ENCODE data around the gene TRPV6. TPM values are rescaled to one million over a fixed set of nuclear protein-coding genes. Genes with fewer than 3 reads are reported as not detected.

Gene TRPV6
- polyA plus RNA-seq, 1 donor (not counting 4 experiments of a cell fraction or from before 2014, with no cell fraction given) = 1.5 TPM

DNA sequence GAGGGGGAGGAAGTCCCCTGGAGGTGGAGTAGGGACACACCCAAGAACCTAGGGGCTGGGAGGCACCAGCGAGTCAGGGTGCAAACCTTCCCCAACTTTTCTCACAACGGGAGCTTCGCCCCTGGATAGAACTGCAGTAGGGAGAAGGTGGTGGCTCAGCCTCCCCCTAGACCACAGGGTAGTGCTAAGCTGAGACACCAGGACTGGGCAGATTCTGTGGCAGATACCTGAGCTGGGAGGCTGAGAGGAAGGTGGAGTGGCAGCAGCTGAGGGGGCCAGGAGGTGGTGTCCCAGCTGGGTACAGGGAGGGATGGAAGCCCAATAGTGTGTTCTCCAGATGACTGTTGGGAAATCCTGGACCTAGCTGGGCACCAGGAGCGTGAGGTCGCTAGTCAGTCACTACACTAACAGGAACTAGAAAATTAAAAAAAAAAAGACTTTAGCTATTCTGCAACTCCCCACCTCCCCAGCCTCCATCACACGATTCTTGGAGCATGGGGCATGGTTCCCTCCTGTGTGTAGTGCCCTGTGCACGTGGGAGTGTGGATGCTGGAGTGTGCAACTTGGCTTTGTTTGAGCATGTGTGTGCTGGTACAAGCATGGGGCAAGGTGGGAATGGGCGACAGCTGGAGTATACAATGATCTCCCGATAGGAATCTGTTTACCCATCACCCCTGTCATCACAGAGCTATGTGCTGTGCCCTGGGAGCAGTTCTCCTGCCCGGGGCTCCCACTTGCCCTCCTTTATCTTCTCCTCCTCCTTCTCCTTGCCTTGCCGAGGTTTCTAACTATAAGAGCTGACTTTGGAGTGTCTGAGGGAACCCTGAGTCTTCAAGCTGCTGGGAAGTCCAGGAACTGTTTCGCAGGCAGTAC lies 8.8 kb upstream of the TRPV6 start:
- TF ChIP-seq CTCF (optimal IDR thresholded peaks at IDR 0.05 in 1 of 3, IDR thresholded peaks at IDR 0.05 in 1 of 3, conservative IDR thresholded peaks at IDR 0.05 in 1 of 3; ENCODE audit: extremely low read depth in 1 of 3, insufficient read depth in 2 of 3, low read length in 3 of 3) (no peak), EZH2 (IDR thresholded peaks at IDR 0.05; ENCODE audit: low read length) (no peak)

DNA sequence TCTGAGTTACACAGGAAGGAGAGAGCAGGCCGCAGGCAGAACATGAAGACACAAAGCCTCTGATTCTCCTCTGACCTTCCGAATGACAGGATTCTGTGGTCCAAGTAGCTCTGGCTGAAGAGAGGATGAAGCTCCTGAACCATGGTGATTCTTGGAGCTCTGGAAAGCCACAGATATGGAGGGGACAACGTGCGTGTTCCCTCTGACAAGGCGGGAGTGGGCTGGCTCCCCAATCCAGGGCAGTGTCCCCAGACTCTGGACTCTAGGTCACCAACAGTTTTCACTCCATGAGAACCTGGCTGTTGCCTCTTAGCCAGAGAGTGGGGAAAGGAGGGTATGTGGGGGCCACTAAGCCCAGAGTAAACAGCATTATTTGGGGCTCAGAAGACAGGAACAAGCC lies 7.4 kb upstream of the TRPV6 start:
- no peaks in the 10 kb centered on the region for H3K79me2 ChIP-seq (ENCODE audit: control insufficient read depth, insufficient read depth, low read length)
- no peaks in the 10 kb centered on the region for H3K4me1 ChIP-seq (ENCODE audit: control insufficient read depth, extremely low read depth, insufficient read depth, low read length)
- no peak overlapping the region for H3K9ac ChIP-seq (ENCODE audit: control insufficient read depth, extremely low read depth, insufficient read depth, low read length)
- H3K27me3 ChIP-seq (ENCODE audit: control insufficient read depth, extremely low read depth, insufficient read depth, low read length) = peaks cover 5% of the 10 kb centered on the region
- no peaks in the 10 kb centered on the region for H4K20me1 ChIP-seq (ENCODE audit: control insufficient read depth, extremely low read depth, insufficient read depth, low read length)
- no peaks in the 10 kb centered on the region for H3K36me3 ChIP-seq (ENCODE audit: control insufficient read depth in 2 of 2, extremely low read depth in 1 of 2, insufficient read depth in 2 of 2, low read length in 2 of 2)
- FAIRE-seq (no peak), DNase-seq (ENCODE audit: low read depth, low spot score) (no peak)
- H3K4me3 ChIP-seq (ENCODE audit: control insufficient read depth in 2 of 3, extremely low read depth in 1 of 3, insufficient read depth in 2 of 3, low read depth in 1 of 3, low read length in 3 of 3) = no peak overlapping the region
- no peak overlapping the region for H2AFZ ChIP-seq (ENCODE audit: control insufficient read depth, low read length)
- no peak overlapping the region for H3K27ac ChIP-seq (ENCODE audit: control insufficient read depth, insufficient read depth, low read length)
- TF ChIP-seq CTCF (optimal IDR thresholded peaks at IDR 0.05 in 1 of 3, IDR thresholded peaks at IDR 0.05 in 1 of 3, conservative IDR thresholded peaks at IDR 0.05 in 1 of 3; ENCODE audit: extremely low read depth in 1 of 3, insufficient read depth in 2 of 3, low read length in 3 of 3) (no peak), EZH2 (IDR thresholded peaks at IDR 0.05; ENCODE audit: low read length) (no peak)
- no peak overlapping the region for H3K4me2 ChIP-seq (ENCODE audit: control insufficient read depth, extremely low read depth, insufficient read depth, low read depth, low read length)
- no peaks in the 10 kb centered on the region for H3K9me1 ChIP-seq (ENCODE audit: control insufficient read depth, extremely low read depth, insufficient read depth, low read length)
- H3K9me3 ChIP-seq (ENCODE audit: control insufficient read depth, low read depth, low read length) = no peaks in the 10 kb centered on the region
- dilution Hi-C loops (cut with MboI; ENCODE audit: extremely low pct_ligation_motif_present, low sequenced_read_pairs) = no loop called here

More for the DNA sequence above, 8.8 kb upstream of the TRPV6 start:
- Histone ChIP-seq H3K36me3 (ENCODE audit: control insufficient read depth in 2 of 2, extremely low read depth in 1 of 2, insufficient read depth in 2 of 2, low read length in 2 of 2) (no peaks in the 10 kb centered on the region), H3K4me1 (ENCODE audit: control insufficient read depth, extremely low read depth, insufficient read depth, low read length) (no peaks in the 10 kb centered on the region), H3K27me3 (ENCODE audit: control insufficient read depth, extremely low read depth, insufficient read depth, low read length) (peaks cover 9% of the 10 kb centered on the region), H3K9me3 (ENCODE audit: control insufficient read depth, low read depth, low read length) (no peaks in the 10 kb centered on the region), H3K9ac (ENCODE audit: control insufficient read depth, extremely low read depth, insufficient read depth, low read length) (no peak overlapping the region), H4K20me1 (ENCODE audit: control insufficient read depth, extremely low read depth, insufficient read depth, low read length) (no peaks in the 10 kb centered on the region), H3K4me2 (ENCODE audit: control insufficient read depth, extremely low read depth, insufficient read depth, low read depth, low read length) (no peak overlapping the region), H3K27ac (ENCODE audit: control insufficient read depth, insufficient read depth, low read length) (no peak overlapping the region), H3K9me1 (ENCODE audit: control insufficient read depth, extremely low read depth, insufficient read depth, low read length) (no peaks in the 10 kb centered on the region), H3K79me2 (ENCODE audit: control insufficient read depth, insufficient read depth, low read length) (no peaks in the 10 kb centered on the region), H2AFZ (ENCODE audit: control insufficient read depth, low read length) (no peak overlapping the region), H3K4me3 (ENCODE audit: control insufficient read depth in 2 of 3, extremely low read depth in 1 of 3, insufficient read depth in 2 of 3, low read depth in 1 of 3, low read length in 3 of 3) (no peak overlapping the region)
- dilution Hi-C loops (cut with MboI; ENCODE audit: extremely low pct_ligation_motif_present, low sequenced_read_pairs) = no loop called here
- no peak for DNase-seq (ENCODE audit: low read depth, low spot score)
- FAIRE-seq = no peak
